SKM-1 treated with dmso at 0.1 percent for 144 hours (cell line): ENCODE measurements around the gene ESYT3.
"Not testable (repeated sequence)": the region's sequence is repeated elsewhere in the genome, so short reads cannot be mapped to it uniquely, and the experiment has no call there.

Experiments
- DNase-seq: peaks from one replicate; lab custom pipeline; 2025; ENCODE audit not compliant: unreplicated experiment; lab: John Stamatoyannopoulos, UW

Gene ESYT3

DNA sequence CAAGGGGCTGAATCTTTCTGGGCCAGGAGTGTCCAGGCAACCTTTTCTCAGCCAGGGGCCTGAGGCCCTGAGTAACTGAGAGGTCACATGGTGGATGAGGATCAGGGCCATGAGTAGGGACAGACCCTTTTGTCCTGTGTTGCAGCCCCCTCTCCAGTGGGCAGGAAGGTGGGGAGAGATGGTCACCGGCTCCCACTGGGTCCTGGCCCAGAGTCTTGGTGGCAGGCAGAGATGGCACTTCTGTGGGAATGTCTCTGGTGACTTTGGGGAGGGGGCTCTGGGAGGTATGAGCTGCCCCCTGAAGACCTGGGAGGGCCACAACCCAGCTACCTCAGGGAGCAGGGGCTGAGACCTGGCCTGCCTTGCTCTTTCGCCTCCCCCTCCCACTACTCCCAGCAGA is 6.8 kb downstream of the ESYT3 start:
- DNase-seq: no peak

DNA sequence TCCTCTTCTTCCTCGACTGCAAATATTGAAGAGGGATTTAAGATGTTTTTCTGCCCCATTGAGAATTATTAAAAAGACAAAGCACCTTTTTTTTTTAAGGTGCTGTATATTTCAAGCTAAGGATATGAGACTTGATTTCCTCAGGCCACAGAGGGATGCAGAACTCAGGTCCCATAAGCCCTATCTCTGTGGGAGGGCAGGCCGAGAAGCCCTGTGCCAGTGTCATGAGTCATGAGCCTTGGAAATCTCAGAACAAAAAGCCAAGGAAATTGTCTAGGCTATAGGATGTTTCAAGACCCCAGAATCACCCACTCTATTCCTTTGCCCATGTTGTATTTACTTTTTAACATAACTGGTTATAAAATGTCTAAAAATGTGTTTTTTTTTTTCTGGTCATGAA is 7.3 kb downstream of the ESYT3 start:
- no peak for DNase-seq

DNA sequence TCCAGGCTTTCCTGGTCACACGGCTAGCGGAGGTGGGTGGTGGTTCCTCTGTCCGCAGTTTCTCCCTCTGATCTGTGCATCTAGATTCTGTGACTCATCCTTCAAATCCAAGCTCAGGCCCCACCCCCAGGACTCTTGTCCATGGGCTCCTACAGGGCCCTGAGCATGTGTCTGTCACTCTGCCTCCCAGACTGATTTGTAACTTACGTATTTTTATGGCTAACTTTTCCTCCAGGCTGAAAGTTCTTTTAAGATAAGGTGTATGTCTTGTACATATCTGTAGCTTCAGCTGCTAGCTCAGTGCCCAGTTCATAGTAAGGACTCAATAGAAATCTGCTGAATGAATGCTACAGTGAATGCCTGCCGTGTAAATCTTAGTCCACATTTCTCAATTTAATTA is 8.0 kb downstream of the ESYT3 start:
- no peak for DNase-seq

DNA sequence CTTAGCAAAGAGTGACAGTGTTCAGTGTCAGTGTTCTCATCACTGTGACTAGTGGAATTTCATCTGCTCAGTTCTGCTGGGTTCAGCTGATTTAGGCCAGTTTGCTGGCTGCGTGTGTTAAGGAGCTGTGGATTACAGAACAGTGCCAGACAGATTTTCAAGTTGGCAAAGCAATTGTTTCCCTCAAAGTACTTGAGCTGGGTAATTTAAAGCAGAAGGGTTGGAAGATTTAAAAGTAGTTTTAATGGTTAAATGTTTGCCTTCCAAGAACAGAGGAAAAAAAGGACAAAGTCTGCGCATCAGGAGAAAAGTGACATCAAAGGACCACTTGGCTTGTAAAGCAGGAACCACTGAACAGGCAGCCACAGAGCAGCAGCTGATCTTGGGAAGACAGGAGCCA is 8.7 kb downstream of the ESYT3 start:
- no peak for DNase-seq

DNA sequence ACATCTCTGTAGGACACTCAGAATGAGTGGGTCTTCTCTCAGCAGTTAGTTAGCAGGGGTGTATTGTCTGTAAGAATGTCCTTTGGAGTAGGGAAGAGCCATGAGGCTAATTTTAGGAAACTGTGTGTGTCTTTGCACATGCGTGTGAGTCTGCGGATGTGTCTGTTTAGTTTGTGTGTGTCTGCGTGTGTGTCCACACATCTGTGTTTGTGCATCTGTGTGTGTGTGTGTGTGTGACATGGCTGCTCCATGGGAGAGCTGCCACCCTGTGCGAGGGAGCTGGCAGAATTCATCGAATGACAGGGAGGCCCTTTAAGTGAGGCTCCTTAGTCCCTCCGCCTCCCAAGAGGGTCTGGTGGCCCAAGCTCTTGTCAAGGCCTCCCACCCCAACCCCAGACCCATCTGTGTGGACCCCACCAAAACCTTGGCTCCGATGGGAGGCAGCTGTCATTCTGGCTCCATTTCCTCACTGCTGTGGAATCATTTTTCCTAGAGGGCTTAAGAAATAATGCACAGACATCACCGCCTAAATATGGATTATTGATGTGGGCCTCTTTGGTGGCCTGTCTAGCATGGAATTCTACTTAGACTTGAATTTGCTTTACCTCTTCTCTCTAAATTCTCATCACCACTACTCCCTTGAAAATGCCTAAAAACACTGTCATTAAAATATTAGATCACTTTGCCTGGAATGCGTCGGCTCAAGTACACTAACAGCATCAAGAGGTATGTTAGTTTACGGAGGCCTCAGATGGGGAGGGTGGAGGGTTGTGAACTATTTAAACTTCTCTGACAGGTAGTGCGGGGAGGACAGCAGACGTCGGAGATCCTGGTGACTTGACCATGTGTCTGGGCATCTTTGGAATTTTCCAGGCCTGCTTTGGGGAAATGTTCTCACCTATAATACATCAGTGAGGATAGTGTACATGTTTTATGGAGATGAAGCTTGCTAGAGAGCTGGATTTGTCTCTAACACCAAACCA is 9.4 kb downstream of the ESYT3 start:
- DNase-seq: no peak

DNA sequence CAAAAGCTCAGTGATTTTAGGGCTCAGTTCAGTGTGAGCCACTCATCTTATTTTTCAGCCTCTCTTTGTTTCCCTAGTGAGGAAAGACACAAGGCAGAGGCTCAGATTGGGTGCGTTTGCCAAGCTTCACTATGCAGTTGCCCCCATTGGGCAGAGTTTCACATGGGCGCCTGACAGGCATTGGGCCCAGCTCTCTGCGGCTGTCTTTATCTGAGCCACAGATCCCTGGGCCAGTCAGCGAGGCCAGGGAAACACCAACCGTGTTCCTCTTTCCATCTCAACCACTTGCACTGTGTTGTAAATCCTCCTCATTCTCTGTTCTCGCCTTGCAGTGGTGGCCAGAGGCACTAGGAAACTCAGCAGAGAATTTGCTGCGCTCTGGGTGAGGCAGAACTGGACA is 10.8 kb downstream of the ESYT3 start:
- DNase-seq: no peak

DNA sequence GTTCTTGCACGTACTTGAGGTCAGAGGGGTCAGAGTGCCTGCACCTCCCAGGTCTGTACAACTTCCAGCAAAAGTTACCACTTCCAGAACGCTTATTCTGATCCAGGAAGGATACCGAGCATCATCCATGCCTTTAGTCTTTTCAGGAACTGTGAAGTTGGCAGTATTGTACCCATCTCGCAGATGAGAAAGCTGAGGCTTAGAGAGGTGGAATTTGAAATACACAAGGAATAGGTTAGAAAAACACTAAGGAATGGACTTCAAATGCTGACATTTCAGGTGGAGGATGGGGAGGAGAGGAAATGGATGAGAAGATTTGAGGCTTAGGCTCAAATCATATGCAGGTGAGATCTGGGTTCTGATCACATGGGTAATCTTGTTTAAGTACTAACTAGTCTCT is 11.2 kb downstream of the ESYT3 start:
- no peak for DNase-seq

DNA sequence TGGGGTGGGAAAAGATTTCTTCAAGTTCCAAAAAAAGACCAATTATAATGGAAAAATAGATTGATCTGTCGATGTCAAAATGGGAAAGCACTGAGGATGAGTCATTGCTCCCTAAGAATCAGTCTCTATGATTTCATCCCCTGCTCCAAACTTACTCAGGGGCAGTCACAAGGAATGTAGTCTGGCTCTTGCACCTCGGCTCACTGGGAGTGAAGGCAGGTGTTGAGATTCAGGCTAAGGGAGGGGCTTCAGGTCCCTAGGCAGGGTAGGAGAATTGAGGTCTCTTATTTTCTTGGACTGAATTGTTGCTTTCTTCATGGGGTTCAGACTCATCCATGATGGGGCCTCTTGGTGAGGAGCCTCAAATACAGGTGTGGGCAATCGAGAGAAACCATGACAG is 14.2 kb downstream of the ESYT3 start:
- no peak for DNase-seq

DNA sequence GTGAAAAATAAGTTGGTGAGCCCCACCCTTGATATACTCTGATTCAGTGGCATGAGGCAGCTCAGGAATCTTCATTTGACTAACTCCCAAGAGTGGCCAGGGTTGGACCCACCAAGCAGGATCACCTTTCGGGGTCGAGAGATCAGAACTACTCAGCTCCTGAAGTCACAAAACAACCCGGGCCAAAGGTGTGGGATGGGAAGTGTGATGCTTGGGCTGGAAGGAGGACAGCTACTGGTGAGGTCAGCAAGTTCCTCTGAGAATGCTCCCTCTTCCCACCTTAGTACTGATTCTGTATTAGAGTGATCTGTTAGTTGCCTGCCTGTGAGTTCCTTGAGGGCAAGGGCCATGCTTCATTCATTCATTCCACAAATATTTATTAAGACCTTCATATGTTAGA is 15.1 kb downstream of the ESYT3 start:
- DNase-seq: no peak

DNA sequence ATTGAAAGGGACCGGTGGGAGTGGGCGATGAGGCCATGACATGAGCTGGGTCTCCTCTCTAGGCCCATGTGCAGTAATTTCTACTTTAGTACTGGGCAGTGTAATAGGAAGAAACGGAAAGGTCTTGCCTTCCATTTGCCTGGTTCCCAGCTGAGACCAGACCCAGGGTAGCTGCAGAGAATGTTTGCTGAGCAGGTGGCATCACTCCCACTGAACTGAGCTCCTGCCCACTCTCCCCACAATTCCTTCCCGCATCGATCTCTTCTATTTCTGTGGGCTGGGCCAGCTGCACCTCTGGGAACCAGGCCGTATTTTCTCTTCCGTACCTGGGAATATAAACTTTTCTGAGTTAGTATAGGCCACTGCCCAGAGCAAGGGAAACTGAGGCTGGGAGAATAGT is 15.8 kb downstream of the ESYT3 start:
- no peak for DNase-seq

DNA sequence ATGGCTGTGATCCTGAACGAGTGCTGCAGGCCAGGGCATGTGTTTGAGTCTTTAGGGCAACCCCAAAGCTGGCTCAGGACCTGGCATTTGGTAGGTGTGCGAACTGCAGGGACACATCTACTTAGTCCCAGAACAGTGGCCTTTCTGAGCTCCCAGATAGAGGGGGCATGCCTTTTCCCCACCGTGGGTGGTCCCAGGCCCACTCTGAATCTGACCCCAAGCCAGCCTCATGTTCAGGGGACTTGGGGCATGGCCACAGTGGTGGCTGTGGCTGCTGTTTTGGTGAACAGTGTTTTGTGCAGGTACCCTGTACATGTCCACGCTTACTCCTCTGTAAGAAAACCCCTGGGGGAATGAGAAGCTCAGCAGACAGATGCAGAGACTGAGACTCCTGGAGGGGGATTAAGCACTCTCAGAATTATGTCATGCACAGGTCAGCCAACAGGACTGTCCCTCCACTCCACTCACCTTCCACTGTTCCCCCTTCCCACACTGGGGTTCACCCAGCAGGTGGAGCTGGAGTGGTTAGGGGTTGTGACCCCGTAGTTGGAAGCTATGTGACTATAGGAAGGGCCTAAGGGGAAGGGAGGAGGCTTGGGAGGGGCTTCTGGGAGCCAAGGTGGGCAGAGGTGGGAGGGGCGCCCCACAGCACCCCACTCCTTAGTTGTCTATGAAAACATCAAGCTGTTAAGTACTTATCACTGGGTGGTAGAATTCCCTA is 16.4 kb downstream of the ESYT3 start:
- no peak for DNase-seq

DNA sequence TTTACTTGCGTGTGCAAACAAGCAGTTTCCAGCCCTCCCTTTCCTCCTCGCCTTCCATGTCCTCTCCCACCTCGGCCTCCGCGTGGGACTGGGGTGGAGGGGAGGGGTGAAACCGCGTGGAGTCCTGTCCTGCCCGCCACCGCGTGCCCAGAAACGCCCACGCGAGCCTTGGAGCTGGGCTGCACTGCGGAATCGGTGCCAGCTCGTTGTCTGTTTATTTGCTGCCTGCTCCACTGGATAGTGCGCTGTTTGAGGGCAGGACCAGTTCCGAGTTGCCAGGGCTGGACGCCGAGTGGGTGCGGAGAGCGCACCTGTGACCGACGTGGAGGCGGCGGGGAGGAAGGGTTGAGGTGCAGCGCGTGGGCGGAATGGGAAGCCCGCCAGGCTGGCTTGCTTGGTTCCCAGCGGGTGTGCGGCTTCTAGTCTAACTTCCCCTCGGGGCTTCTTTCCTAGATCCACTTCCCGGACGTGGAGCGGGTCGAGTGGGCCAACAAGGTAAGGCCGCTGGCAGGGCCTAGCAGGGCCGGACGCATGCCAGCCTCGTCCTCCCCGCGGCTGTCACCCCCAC is 17.3 kb downstream of the ESYT3 start:
- no peak for DNase-seq

DNA sequence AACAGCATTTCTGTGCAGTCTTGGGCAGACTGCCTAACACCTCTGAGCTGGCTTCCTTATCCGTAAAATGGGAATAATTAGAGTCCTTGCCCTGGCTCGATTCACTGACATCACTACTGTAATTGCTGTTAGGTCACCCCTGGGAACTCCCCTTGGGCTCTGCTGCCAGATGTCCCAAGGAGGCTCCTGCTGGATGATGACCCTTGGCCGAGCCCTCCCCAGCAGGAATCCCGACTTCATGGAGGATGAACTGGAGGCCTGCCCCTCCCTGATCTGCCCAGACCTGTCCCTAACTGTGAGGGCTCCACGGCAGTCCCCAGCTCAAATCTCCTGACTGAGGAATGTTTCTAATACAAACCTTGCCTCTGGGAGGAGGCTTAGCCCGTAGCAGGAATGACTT is 18.0 kb downstream of the ESYT3 start:
- no peak for DNase-seq

DNA sequence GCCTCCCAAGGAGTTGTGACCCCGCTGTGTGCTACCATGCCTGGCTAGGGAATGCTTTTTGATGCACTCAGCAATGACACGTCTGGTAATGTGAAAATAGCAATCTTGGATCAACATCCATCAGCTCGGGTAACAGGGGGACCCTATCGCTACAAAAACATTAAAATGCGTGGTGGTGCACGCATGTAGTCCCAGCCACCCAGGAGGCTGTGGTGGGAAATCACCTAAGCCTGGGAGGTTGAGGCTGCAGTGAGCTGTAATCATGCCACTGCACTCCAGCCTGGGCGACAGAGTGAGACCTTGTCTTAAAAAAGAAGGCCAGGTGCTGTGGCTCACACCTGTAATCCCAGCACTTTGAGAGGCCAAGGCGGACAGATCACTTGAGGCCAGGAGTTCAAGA is 19.5 kb downstream of the ESYT3 start:
- DNase-seq: not testable (repeated sequence)

DNA sequence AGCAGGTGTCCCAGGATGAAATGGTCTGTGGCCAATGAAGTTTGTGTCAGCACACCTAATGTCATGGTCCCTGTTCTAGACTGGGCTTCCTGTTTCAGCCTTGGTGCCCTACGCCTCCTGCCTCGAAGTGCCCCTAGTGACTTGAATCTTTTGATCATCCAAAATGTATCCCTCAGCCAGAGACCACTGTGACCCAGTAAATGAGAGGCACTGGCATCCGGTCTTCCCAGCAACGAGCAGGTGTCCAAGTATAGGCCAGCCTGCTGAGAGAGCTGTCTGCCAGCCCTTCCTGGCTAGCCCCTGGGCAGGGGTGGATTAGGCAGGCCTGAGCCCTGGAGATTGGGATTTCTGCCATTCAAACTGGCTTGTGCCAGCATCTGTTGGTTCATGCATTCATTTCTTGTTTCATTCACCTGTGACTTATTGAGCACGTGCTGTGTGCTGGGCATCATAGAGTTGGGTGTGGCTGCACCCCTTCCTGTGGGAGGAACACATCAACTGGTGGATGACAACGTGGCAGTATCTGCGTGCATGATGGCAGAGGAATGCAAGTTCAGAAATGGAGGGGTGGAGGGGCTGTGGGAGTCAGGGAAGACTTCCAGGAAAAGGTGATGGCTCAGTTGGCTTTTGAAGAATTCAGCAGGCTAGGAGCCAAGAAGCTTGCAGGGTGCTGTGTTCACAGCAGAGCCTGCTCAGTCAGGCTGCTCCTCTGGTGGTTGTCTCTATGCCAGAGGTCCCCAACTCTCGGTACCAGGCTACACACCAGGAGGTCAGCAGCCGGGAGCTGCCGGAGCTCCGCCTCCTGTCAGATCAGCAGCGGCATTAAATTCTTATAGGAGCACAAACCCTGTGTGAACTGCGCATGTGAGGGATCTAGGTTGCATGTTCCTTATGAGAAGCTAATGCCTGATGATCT is 21.6 kb downstream of the ESYT3 start:
- no peak for DNase-seq

DNA sequence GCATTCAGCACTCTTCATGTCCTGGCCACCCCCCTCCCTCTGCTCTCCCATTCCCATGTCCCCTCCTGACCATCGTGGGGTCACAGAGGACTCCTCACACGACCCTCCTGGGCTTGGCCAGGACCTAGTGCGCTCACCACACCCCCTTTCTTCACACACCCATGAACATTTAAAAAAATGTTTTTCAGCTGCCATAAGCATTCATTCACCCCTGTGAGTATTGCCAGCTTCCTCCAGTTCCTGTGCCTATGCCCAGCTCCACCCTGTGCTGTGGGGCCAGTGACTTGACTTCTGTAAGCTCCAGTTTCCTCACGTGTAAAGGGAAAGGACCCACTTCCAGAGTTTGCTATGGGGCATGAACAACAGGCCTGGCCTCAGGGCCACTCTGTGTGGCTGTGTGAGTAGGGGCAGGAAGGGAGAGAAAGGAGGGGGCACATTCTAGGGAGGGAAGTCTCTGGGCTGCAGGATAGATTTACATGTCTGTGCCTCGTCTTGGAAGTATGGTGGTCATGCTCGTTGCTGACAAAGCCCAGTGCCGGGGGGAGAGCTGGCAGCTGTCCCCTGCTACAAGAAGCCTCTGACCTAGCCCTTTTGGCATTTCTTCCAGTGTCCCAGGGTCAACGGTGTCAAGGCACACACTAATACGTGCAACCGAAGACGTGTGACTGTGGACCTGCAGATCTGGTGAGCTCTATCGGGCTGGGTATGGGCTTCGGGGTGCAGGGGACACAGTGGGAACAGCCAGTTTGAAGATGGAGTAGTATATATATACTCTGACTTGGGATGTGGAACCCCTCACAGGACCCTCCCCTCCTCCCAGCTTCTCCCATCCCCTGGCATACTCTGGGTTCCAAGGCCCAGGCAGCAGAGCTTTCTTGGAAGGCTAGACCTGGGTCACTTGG is 22.8 kb downstream of the ESYT3 start:
- no peak for DNase-seq

DNA sequence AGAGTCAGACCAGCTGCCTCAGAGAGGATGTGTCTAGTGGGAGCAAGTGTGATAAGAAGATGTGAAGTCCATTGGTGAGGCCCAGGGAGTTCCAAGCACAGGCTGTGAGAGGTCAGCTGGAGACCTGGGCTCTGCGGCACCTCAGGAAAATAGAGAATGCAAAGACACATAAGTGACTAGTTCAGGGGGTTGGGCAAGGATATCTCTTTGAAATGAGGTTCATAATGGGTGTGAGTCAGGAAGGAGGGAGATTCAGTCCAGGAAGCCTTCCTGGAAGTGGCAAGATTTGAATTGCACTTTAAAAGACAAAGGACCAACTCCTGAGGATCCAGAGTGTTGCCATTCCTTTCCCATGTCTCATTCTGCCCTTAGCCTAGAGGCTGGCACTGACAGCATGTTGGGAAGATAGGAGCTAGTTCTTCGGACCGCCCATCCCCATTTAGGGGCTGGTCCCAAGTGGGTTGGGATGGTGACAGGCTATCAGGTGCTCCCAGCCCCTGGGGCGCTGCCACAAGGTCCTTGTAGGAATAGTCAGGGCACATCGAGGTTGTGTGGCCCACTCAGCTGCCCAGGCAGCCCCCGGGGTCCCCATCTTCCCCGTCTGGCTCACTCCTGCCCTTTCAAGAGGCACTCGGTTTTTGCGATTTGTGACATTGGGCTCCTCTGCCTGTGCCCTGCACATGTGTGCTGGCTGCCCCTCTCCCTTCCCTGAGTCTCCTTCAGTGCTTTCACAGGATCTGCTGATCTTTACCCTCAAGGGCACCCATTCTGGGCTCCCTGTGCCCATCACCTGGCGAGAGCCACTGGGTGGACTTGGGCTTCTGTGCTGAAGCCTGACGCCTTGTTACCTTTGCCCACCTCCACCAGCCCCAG is 23.7 kb downstream of the ESYT3 start:
- DNase-seq: no peak

DNA sequence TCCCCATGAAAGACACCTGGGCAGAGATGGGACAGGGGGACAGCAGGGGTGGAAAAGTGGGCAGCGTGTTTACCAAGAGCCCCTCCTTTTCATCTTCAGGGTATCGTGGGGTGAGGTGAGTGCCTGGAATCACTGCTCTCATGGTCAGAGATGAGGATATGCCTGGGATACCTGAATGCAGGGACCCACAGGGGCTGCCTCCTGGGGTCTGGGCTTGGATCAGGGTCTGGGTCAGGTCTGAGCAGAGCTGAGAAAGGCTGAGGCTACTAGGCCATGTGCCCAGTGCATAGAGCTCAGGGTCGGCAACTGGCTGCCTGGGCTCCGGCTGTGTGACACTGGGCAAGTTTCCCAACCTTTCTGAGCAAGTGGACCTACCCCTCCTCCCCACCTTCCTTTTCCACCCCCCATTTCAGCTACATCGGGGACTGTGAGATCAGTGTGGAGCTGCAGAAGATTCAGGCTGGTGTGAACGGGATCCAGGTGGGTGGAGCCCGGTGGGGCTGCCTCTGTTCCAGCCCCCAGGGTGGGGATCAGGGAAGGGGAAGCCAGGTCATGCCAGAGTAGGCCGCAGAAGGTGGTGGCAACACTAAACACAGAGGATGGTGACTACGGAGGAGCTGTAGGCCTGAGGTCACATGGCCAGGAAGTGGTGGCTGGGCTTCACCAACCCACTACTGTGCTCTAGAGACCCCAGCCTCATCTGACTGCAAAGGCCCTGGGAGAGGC is 24.5 kb downstream of the ESYT3 start:
- no peak for DNase-seq
